Measurements from ENCODE around the gene TEP1.
"Not testable (repeated sequence)": the region's sequence is repeated elsewhere in the genome, so short reads cannot be mapped to it uniquely, and the experiment has no call there.

TEP1 gene

DNA sequence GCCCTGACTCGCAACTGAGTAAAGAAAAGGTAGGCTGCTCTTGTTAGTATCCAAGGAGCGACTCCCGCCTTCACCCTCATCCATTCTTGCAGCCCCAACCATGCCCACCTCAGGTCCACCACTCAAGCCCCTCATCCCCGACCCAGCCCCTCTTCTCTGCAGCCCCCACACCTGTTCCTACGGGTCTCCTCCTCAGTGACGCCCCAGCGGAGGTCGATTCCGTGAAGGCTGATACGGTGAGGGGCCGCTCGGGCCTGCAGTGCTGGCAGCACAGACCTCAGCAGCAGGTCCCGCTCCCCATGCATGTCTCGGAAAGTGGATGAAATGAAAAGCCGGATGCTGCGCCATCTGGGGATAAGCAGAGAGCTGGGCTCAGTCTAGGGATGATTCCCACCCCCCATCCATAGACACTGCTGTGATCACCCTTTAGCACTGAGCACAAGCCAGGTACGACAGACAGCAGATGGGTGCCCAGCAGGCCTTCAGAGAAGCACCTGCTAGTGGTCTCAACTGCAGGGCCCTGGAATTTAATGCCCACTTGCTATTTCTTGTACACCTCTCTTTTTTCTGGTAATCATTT lies 26.9 kb downstream of the TEP1 start:
- no peak for DNase-seq (ENCODE audit: low spot score)

DNA sequence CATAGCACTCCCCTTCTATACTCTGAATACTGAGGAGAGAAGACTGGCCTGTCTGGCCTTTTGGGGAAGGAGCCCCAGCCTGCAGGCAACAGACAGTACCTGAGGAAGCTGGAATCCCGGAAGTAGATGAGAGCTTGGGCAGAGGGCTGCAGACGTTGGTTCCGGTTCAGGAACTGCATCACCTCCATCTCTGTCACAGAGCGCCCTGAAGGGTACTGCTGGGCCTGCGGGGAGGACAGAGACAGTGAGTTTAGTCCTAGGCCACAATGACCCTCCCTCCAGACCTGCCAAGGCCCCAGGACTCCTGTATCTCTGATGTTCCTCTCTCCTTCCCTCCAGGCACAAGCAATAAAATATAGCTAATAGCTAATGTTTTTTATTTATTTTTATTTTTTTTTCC lies 28.4 kb downstream of the TEP1 start:
- no peak for DNase-seq (ENCODE audit: low spot score)

DNA sequence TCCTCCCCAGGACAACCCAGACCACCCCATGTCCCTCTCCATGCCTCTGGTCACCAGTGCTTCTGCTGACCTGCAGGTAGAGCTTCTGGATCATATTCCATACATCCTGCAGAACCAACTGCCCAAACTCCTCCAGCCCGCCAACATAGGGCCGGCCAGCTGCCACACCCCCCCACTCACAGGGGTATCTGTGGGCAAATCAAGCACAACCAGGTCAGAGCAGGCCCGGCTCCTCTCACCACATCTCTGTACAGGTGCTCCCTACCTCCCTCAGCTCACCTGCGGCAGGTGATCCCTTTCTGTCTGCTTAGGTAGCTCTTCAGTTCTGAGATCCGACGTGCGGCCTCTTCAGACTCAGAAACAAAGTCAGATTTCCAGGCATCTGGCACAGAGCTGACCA lies 29.0 kb downstream of the TEP1 start:
- DNase-seq (ENCODE audit: low spot score) = no peak

DNA sequence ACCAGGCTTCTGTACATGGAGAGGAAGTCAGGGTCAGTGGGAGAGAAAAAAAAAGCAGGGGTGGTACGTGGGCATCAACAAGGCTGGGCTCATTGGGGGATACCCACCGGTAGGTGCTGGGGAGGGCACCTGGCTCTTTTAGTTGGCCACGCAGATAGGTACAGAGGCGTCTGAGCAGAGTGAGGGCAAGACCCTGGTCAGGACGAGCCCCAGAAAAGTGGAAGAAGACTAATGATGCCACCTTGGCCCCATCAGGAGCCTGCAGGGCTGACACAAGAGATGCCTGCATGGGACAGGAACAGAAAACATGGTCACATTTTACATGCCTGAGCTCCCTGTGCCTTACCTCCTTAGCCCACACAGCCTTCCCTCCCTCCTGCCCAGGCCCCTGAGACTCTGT lies 29.7 kb downstream of the TEP1 start:
- no peak for DNase-seq (ENCODE audit: low spot score)

DNA sequence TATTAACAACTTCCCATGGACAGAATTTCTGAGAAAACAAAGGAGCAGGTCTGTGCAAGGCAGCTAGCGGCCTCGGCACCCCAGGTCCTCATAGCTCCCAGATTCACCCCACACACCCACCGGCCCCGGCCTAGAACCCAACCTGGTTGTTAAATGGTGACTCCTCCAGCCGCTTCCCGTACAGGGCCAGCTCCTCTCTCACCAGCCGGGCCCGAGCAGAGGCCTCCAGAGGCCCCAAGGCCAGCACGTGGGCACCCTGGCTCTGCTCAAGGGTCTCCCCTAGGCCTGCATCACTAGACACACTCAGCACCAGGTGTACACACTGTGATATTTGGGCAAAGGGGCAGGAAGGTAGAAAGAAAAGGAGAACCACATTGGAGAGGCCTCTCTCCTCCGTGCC lies 30.3 kb downstream of the TEP1 start:
- no peak for DNase-seq (ENCODE audit: low spot score)

DNA sequence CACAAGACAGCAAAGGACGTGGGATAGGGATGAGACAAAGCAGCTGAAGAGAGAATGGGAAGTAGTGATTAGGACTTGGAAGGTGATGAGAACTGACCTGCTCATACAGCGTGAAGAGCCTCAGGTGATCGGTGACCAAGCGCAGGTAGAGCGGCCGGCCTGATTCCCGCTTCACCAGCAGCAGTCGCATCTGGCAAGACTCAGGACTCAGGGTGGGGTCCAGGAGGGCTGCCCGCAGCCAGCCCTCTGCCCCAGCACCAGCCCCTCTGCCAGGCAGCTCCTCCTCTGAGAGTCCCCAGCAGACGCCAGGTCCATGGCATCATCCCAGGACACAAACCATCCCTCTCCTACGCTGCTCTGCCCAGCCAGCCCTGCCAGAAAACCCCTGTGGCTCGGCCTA lies 30.8 kb downstream of the TEP1 start:
- no peak for DNase-seq (ENCODE audit: low spot score)

DNA sequence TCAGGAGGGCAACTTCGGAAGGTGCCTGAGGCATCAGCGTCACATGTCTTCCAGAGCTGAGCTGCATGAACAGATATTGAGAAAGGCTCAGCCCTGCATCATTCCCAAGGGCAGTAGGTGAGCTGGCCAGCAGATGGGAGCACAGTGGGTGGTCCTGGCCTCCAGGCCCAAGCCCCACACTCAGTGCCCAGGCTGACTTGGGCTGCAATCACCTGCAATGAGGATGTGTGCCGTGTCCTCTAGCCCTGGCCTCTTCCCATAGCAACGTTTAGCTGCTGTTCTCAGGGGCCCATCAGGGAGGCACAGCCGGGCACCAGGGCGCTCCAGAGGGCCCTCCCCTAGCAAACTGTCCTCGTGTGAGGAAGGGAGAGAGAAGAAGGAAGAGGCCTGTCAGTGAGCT lies 32.0 kb downstream of the TEP1 start:
- DNase-seq (ENCODE audit: low spot score) = no peak

DNA sequence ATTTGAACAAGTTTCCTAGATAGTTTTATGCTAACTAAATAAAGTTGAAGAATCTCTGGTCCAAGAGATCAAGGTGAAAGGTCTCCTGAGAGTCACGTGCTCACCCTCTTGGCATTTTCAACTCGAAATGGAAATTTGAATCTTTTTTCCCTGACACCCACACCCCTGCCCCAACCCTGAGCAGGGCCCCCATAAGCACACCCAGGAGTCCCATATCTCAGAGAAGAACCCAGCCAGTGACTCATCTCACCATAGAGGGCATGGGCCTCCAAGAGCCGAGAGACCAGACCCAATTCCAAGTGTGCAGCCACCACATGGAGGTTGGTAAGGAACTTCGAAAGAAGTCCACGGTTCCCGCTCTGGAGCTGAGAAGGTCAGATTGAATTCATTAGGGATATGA lies 32.6 kb downstream of the TEP1 start:
- DNase-seq (ENCODE audit: low spot score) = no peak

DNA sequence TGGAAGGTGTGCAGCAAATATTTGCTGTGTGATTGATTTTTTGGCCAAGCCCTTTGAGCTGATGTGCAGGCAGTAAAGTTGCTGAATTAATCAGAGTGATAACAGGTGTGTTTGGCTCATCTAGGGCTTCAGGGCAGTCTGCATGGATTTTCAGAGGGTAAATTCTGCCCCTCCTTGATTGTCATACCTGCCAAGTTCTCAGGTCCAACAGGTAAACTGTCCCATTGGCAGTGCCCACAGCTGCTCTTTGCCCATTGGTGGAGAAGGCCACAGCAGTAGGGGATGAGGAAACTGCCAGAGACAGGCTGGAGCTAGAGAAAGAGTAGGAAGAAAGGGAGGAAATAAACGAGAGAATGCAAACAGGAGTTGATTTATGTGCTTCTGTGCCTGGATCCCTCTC lies 33.6 kb downstream of the TEP1 start:
- DNase-seq (ENCODE audit: low spot score) = no peak

DNA sequence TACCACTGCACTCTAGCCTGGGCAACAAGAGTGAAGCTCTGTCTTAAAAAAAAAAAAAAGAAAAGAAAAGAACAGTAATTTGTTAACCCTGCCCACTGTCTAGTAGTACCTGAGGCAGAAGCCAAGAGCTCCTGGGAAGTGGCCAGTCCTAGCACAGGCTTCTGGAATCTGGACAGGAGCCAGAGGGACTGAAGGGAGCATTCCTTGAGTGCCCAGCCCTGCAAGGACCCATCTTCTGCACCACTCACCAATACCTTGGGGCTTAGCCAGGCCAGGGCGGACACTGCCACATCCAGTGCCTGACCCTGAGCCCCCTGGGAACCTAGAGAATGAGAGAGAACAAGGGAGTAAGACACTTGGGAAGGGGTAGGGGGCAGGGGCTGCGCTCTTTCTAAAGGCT lies 36.1 kb downstream of the TEP1 start:
- DNase-seq (ENCODE audit: low spot score) = no peak

DNA sequence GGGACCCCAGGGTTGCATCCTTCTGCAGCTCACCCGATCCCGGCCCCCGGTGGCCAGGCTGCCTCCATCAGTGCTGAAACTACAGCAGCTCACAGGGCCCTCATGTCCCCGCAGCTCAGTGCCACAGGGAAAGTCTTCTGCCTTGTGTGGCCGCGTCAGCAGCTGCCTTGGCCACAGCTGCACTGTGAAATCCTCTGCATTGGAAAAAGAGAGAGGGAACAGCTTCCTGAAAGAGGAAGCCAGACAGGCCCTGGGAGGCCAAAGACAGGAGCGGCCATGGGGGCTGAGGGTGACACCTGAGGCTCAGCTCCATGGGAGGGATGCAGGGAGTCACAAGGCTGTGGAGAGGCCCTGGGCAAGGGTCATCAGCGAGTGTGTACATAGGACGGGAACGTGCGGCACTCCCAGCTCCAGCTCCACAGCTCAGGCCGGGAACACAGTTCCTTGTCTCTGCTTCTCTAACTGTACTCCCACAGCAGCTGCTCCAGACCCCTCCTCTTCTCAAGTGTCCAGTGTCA lies 37.2 kb downstream of the TEP1 start:
- DNase-seq (ENCODE audit: low spot score) = peak; percentile 86

DNA sequence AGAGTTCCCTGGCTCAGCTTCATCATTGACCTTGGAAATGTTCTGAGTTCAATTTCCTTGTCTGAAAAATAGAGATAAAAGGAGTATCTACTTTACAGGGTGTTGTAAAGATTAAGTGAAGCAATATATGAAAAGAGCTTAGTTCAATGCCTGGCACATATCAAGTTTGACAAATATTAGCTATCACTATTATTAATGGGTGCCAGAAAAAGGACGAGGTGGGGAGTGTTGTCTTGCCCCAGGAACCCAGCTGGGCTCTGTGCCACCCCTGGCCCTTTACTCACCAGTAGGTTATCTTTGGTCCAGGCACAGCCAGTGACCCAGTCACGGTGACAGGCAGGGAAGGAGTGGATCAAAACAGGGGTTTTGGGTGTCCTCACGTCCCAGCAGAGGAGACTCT lies 37.8 kb downstream of the TEP1 start:
- DNase-seq (ENCODE audit: low spot score) = no peak

DNA sequence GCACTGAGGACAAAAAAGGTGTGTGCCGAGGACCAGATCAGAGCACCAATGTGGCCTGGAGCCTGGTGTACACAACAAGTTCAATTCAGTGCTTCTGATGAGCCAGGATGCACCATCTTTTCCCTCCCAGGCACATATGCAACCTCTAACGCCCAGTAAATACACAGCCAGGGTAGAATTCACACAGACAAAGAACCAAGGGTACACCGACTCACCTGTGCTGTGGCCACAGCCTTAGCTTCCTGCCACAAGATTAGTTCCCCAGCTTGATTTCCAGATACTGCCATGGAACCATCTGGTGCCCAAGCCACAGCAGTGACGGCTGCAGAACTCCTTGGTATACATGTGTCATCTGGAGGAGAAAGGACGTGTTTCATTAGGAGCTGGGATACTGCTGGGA lies 40.5 kb downstream of the TEP1 start:
- no peak for DNase-seq (ENCODE audit: low spot score)

DNA sequence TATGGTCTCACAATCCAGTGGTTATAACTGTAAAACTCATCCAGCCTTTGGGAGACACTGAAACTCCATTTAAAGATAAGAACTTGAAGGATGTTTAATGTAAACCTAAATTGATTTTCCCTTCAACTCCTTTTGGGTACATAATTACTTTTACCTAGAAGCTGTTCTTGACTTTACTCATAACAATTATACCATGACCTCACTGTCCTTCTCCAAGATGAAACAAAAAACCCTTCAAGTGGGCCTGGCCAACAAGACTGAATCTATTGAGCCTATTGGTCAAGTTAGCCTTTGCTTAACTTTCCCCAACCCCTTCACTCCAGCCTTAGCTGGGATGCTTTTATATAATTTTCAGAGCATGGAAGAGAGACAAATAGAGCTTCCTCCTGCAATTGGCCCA lies 47.4 kb downstream of the TEP1 start:
- no peak for DNase-seq (ENCODE audit: low spot score)

DNA sequence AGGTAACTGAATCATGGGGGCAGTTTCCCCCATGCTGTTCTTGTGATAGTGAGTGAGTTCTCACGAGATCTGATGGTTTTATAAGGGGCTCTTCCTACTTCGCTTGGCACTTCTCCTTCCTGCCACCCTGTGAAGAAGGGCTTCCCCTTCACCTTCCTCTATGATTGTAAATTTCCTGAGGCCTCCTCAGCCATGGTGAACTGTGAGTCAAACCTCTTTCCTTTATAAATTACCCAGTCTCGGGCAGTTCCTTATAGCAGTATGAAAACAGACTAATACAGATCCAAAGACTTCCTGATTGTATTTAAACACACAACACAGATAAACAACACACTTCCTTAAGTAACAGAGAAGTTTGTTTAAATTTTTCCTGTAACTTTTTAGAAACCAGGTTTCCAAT lies 54.8 kb downstream of the TEP1 start:
- DNase-seq (ENCODE audit: low spot score) = not testable (repeated sequence)

DNA sequence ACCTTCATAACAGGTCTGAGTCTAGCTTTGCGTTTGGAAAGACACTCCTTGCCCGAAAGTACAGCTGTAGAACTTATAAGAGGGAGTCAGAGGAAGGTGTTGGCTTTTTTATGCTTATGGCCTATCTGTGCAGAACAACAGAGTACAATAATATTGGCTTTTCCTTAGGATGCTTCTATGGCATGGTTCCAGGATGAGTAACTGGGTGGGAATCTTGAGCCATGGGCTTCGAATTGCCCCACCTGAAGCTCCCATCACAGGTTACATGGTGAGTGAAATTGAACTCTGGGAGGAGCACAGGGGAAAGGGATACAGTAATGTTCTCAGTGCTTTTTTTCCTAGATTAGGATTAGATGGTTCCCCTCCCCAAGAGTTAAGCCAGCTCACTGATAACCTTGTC lies 56.9 kb downstream of the TEP1 start:
- no peak for DNase-seq (ENCODE audit: low spot score)

DNA sequence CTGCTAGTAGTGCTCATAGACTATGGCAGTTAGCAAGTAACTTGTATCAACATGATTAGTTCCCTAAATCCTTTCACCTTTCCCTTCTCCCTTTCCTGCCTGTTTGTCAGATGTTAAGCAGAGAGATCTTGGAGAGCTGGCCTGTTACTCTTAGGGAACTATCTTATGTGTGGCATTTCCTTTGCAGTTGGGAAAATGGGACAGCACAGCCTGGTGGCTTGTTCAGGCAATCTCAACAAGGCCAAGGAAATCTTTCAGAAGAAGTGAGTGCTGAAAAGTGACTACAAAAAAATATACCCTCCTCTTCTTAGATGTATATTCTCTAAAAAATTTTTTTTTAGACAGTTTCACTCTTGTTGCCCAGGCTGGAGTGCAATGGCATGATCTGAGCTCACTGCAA lies 62.4 kb downstream of the TEP1 start:
- no peak for DNase-seq (ENCODE audit: low spot score)

DNA sequence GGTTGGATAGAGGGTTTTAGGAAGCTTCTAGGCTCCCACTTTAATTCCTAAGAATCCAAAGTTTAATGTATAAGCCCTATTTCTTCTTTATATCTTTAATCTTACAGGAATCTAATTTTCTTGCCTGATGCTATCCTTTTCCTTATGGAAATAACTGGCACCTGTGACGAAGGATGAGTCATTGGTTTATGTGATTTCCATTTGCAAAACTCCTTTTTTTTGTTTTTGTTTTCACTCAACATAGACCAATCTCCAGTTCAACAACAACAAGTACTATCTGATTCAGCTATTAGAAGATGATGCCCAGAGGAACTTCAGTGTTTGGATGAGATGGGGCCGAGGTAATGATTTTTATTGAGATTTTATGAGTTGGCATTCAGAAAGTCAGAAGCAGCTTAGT lies 63.0 kb downstream of the TEP1 start:
- no peak for DNase-seq (ENCODE audit: low spot score)

DNA sequence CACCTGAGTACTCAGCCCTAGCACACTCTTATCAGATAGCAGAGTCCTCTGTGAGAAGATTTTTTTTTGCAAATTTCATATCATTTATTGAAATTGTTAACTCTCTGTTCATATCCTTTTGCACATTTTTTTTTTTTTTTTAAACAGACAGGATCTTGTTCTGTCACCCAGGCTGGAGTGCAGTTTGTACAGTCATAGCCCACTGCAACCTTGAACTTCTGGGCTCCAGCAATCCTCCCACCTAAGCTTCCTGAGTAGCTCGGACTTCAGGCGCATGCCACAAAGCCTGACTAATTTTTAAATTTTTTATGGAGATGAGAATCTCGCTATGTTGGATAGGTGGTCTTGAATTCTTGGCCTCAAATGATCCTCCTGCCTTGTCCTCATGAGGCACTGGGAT lies 65.6 kb downstream of the TEP1 start:
- DNase-seq (ENCODE audit: low spot score) = no peak

DNA sequence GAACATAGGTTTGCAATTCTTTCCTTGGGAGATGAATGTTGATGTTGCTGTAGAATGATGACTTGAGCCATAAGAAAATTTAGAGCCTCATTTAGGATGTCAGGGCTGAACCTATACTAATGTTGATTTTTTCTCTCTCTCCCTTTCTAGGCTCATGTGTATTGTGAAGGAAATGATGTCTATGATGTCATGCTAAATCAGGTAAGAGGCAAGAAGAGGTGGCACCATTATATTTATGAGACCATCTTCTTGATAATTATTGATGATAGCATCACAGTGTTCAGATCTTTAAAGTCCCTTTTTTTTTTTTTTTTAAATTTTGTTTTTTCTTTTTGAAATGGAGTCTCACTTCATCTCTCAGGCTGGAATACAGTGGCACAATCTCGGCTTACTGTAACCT lies 66.6 kb downstream of the TEP1 start:
- DNase-seq (ENCODE audit: low spot score) = no peak

DNA sequence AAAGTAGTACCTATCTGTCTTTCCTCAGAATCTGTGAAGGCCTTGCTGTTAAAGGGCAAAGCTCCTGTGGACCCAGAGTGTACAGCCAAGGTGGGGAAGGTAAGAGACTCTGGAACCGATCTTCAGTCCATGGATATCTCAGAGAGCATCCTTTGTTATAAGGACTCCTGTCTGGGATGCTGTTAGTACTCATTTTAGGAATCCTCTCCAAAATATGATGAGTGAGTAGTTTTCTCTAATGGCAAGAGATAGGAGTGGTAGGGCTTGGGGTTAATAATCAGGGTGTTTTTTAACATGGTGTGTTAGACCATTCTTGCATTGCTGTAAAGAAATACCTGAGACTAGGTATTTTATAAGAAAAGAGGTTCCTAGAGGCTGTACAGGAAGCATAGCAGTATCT lies 67.9 kb downstream of the TEP1 start:
- no peak for DNase-seq (ENCODE audit: low spot score)

DNA sequence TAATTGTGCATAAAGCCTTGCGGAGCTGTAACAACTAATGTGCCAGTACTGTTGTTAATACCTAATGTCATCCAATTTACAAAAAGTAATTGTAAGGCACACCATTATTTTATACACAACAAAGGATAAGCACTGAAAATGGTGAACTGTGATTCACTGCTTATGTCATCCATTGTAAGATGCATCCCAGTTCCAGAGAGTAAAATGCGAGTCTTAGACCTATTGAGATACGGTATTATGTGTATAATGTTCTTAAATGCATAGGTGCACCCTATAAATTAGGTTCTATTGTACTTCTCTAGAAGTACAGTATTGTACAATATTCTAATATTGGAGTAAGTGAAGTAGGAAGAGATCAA lies 69.5 kb downstream of the TEP1 start:
- no peak for DNase-seq (ENCODE audit: low spot score)

DNA sequence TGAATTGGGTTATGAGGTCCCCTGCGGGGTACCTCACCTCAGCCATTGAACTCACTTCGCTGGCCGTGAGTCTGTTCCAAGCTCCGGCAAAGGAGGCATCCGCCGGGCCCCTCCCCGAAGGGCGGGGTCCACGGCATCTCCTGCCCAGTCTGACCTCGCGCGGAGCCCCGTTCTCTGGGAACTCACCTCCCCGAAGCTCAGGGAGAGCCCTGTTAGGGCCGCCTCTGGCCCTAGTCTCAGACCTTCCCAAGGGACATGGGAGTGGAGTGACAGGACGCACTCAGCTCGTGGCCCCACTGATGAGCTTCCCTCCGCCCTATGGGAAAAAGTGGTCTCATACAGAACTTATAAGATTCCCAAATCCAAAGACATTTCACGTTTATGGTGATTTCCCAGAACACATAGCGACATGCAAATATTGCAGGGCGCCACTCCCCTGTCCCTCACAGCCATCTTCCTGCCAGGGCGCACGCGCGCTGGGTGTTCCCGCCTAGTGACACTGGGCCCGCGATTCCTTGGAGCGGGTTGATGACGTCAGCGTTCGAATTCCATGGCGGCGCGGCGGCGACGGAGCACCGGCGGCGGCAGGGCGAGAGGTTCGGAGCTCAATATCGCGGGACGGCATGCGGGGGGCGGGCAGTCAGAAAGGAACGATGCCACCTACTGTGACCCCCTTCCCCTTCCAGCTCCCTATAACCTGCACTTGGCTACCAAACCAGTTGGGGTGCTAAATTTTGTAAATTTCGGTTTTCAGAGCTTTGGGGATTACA lies 70.0 kb downstream of the TEP1 start, which contains the start of gene PARP2:
Gene PARP2 (plus strand): TSS at position 544 of the 770 bp plus-strand sequence. CDS start 7 bp downstream, at position 551.
- peak; percentile 89 for DNase-seq (ENCODE audit: low spot score)

DNA sequence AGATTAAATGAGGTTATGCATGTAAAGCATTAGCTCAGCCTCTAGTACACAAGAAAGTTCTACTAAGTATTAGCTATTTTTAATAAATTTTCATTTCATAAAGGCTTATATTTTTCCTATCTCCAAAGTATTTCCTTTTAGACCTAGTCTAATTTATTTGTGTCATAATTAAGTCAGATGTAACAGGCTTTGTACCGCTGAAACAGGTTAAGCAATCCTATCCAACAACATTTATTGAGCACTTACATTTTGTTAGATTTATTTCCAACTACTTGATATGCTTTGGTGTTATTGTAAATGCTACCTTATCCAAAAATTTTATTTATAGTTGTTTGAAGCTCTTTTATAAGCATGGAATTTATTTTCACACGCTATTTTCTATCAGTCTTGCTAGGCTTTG lies 71.7 kb downstream of the TEP1 start:
- DNase-seq (ENCODE audit: low spot score) = no peak

Measured in HuH-7 (cell line).